ENCODE data around the gene TMED1.

DNA sequence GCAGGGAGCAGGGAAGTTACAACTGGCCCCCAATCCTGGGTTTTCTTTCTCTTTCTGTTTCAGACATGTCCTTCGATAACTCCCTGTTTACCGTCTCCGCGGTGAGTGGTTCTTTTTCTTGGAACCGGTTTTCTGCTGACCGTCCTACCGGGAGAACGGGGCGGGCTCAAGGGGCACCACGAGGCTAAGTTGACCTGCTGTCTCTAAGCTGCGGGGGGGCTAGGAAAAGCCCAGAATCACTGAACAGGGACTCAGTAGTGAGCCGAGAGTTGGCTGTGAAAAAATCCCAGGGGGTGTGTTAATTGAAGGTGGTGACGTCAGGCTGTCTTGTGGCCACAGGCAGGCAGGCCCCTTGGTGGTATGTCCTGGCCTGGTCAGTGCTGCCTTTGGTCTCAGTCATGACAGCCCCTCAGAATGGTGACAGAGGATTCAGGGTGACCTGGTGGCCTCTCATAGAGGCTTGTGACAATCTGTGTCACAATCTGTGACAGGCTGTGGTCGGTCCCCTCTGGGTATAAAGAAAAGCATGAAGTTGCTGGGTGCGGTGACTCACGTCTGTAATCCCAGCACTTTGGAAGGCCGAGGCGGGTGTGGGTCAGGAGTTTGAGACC lies 27.2 kb upstream of the TMED1 start:
- TF ChIP-seq ZNF764 (CRISPR knock-in tag; IDR thresholded peaks at IDR 0.05; ENCODE audit: low read depth) (no peak), FOXP4 (CRISPR knock-in tag; IDR thresholded peaks at IDR 0.05; ENCODE audit: borderline replicate concordance) (no peak), ZBTB49 (CRISPR knock-in tag; IDR thresholded peaks at IDR 0.05; ENCODE audit: borderline replicate concordance) (no peak), MTF1 (CRISPR knock-in tag; IDR thresholded peaks at IDR 0.05; ENCODE audit: borderline replicate concordance) (no peak), ARID2 (IDR thresholded peaks at IDR 0.05) (no peak), EZH2 (IDR thresholded peaks at IDR 0.05; ENCODE audit: borderline replicate concordance, low read depth, low read length) (no peak)
- TF ChIP-seq, protein P1, sequence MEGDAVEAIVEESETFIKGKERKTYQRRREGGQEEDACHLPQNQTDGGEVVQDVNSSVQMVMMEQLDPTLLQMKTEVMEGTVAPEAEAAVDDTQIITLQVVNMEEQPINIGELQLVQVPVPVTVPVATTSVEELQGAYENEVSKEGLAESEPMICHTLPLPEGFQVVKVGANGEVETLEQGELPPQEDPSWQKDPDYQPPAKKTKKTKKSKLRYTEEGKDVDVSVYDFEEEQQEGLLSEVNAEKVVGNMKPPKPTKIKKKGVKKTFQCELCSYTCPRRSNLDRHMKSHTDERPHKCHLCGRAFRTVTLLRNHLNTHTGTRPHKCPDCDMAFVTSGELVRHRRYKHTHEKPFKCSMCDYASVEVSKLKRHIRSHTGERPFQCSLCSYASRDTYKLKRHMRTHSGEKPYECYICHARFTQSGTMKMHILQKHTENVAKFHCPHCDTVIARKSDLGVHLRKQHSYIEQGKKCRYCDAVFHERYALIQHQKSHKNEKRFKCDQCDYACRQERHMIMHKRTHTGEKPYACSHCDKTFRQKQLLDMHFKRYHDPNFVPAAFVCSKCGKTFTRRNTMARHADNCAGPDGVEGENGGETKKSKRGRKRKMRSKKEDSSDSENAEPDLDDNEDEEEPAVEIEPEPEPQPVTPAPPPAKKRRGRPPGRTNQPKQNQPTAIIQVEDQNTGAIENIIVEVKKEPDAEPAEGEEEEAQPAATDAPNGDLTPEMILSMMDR (IDR thresholded peaks at IDR 0.05 in 2 of 3, conservative IDR thresholded peaks at IDR 0.05 in 1 of 3; ENCODE audit: insufficient read depth in 2 of 3, low read depth in 1 of 3, low read length in 3 of 3): no peak

Measured in K562 (cell line).